Right ventricle myocardium inferior (tissue), 1 donor: ENCODE results near the gene MAP2. TPM values are rescaled to one million over a fixed set of nuclear protein-coding genes. Genes with fewer than 3 reads are reported as not detected.
A peak's percentile ranks its signal among the peaks of the same experiment; 100 is the strongest.
"Not testable (repeated sequence)": the region's sequence is repeated elsewhere in the genome, so short reads cannot be mapped to it uniquely, and the experiment has no call there.

Experiments
- ATAC-seq: fragments of 200-7000 bp; cut with Tn5 transposase; one replicate; pipeline ENCODE4 v1.9.1; 2020; ENCODE audit warnings: mild to moderate bottlenecking, moderate library complexity
- DNase-seq: peaks from one replicate; pipeline ENCODE4 v3.0.0; 2021; ENCODE audit errors: missing footprints
- intact Hi-C: fragments of 100-400 bp; cut with DNase I; formaldehyde crosslinking; loops from one replicate; pipeline ENCODE4 v1.11.0; 2022
- total RNA-seq: library from RNA; stranded (reverse); fragmentation: NEBNext Ultra II Directional; extraction: Animal tissue kit (Norgen Biotek cat#: 25700); gene quantifications from one replicate; pipeline ENCODE4 v1.2.1, GENCODE V29; 2021
- donor health status: DM: no; HTN: yes; CAD: no; lungs with severe emphysema.

MAP2 gene
- total RNA-seq, 1 donor from 2014 or later, result 4.1 TPM

GRCh38 chr2:209463835-209464234, 40.0 kb downstream of the MAP2 start:
- intact Hi-C loops, result no loop called here
- no peak for DNase-seq
- no peak for ATAC-seq

- ATAC-seq (no peak), DNase-seq (no peak)
- intact Hi-C loops, result no loop called here
Observed at GRCh38 chr2:209468846-209469245, 45.0 kb downstream of the MAP2 start.

GRCh38 chr2:209469481-209469880, 45.6 kb downstream of the MAP2 start:
- intact Hi-C loops, result no loop called here
- ATAC-seq (no peak), DNase-seq (no peak)

- ATAC-seq, result no peak
- intact Hi-C loops, result no loop called here
Observed at GRCh38 chr2:209470466-209470865, 46.6 kb downstream of the MAP2 start.

GRCh38 chr2:209471037-209471436, 47.2 kb downstream of the MAP2 start:
- intact Hi-C loops, result no loop called here
- no peak for ATAC-seq

More at GRCh38 chr2:209470466-209470865, 46.6 kb downstream of the MAP2 start:
- no peak for DNase-seq

GRCh38 chr2:209472112-209472832, 48.4 kb downstream of the MAP2 start:
- DNase-seq, result no peak
- intact Hi-C loops, result no loop called here
- ATAC-seq, result no peak

More at GRCh38 chr2:209471037-209471436, 47.2 kb downstream of the MAP2 start:
- DNase-seq, result no peak

- ATAC-seq (no peak), DNase-seq (no peak)
- intact Hi-C loops, result no loop called here
Observed at GRCh38 chr2:209472871-209473270, 49.0 kb downstream of the MAP2 start.

- DNase-seq (no peak), ATAC-seq (no peak)
- intact Hi-C loops, result no loop called here
Observed at GRCh38 chr2:209473930-209474419, 50.1 kb downstream of the MAP2 start.

- DNase-seq (no peak), ATAC-seq (no peak)
- intact Hi-C loops, result no loop called here
Observed at GRCh38 chr2:209474960-209475359, 51.1 kb downstream of the MAP2 start.

GRCh38 chr2:209476367-209477208, 52.7 kb downstream of the MAP2 start:
- intact Hi-C loops, result no loop called here
- ATAC-seq, result no peak
- DNase-seq, result no peak

GRCh38 chr2:209492296-209492695, 68.4 kb downstream of the MAP2 start:
- DNase-seq, ATAC-seq, intact Hi-C loops: not testable (repeated sequence)

- intact Hi-C loops, ATAC-seq: not testable (repeated sequence)
- peak; percentile 62 for DNase-seq
Observed at GRCh38 chr2:209495068-209495620, 71.3 kb downstream of the MAP2 start.

- peak; percentile 86 for ATAC-seq
- intact Hi-C loops, result no loop called here
- no peak for DNase-seq
Observed at GRCh38 chr2:209495855-209496585, 72.2 kb downstream of the MAP2 start.

- ATAC-seq (no peak), DNase-seq (no peak)
- intact Hi-C loops, result no loop called here
Observed at GRCh38 chr2:209496586-209496982, 72.7 kb downstream of the MAP2 start.

GRCh38 chr2:209498614-209499013, 74.8 kb downstream of the MAP2 start:
- DNase-seq (no peak), ATAC-seq (no peak)
- intact Hi-C loops, result no loop called here

- ATAC-seq, result no peak
- DNase-seq, result no peak
- intact Hi-C loops, result no loop called here
Observed at GRCh38 chr2:209499069-209499468, 75.2 kb downstream of the MAP2 start.

GRCh38 chr2:209501579-209501978, 77.7 kb downstream of the MAP2 start:
- intact Hi-C loops, result no loop called here
- ATAC-seq, result no peak
- no peak for DNase-seq

- DNase-seq, result no peak
- ATAC-seq, result no peak
- intact Hi-C loops, result no loop called here
Observed at GRCh38 chr2:209505410-209505809, 81.6 kb downstream of the MAP2 start.

GRCh38 chr2:209508255-209508654, 84.4 kb downstream of the MAP2 start:
- intact Hi-C loops, result no loop called here
- DNase-seq (no peak), ATAC-seq (no peak)
